B cell (primary cell): ENCODE data around the gene EYA4. TPM values are rescaled to one million over a fixed set of nuclear protein-coding genes. Genes with fewer than 3 reads are reported as not detected.

Experiments
- ATAC-seq: fragments of 200-7000 bp; cut with Tn5 transposase; one replicate; pipeline ENCODE4 v1.10.0; 2021; ENCODE audit warnings: low read depth, mild to moderate bottlenecking, moderate number of reproducible peaks, moderate library complexity
- CTCF ChIA-PET: fragments of 350-600 bp; sonication (Branson Sonifier 250); formaldehyde crosslinking; loops from one replicate; lab custom pipeline; 2021; ENCODE audit warnings: antibody characterized with exemption, inconsistent platforms; lab: Charles Lee
- POLR2A ChIA-PET: fragments of 350-600 bp; sonication (Branson Sonifier 250); formaldehyde crosslinking; loops from one replicate; lab custom pipeline; 2021; ENCODE audit warnings: antibody characterized with exemption; lab: Charles Lee
- DNase-seq: peaks from one replicate; pipeline ENCODE4 v3.0.0; 2013
- H2AFZ ChIP-seq: 2 replicates; pipeline ENCODE4 v1.6.1; 2012; ENCODE audit warnings: mild to moderate bottlenecking, low read depth, low read length; ENCODE audit not compliant: insufficient read depth, poor library complexity, severe bottlenecking
- H3K27ac ChIP-seq, 2 donors: 1 replicate in 1 of 2; 2 replicates in 1 of 2; pipeline ENCODE4 v1.5.1; 2012 to 2013; ENCODE audit warnings: low read length in 2 of 2, mild to moderate bottlenecking in 2 of 2, moderate library complexity in 1 of 2
- H3K27me3 ChIP-seq, 4 experiments: fragments of 200-600 bp in 1 of 4; sonication (generic) in 1 of 4; replicated peaks in 1 of 4; 1 replicate in 2 of 4; 2 replicates in 2 of 4; pipeline versions ENCODE4 v1.6.1 to v1.7.0; 2013 to 2016; ENCODE audit warnings: low read length in 3 of 4, mild to moderate bottlenecking in 2 of 4, mixed read lengths in 1 of 4, moderate library complexity in 1 of 4; ENCODE audit not compliant: insufficient read depth in 4 of 4, control insufficient read depth in 3 of 4; ENCODE audit errors: control extremely low read depth in 1 of 4
- H3K36me3 ChIP-seq, 2 experiments: replicated peaks in 1 of 2; 1 replicate in 1 of 2; 2 replicates in 1 of 2; pipeline versions ENCODE4 v1.6.1 to v1.7.1; 2013; ENCODE audit warnings: low read length in 1 of 2; ENCODE audit not compliant: insufficient read depth in 2 of 2, control insufficient read depth in 1 of 2; ENCODE audit errors: control extremely low read depth in 1 of 2, extremely low read depth in 1 of 2
- H3K4me1 ChIP-seq, 2 donors: fragments of 200-600 bp in 1 of 2; sonication (generic) in 1 of 2; 1 replicate in 1 of 2; 2 replicates in 1 of 2; pipeline versions ENCODE4 v1.5.1 to v1.6.1; 2013 to 2017; ENCODE audit warnings: low read length in 2 of 2; ENCODE audit not compliant: control insufficient read depth in 2 of 2, insufficient read depth in 2 of 2
- H3K4me2 ChIP-seq: replicated peaks from 2 replicates; pipeline ENCODE3; 2012; ENCODE audit warnings: mild to moderate bottlenecking, low read depth, low read length; ENCODE audit not compliant: poor library complexity, severe bottlenecking
- H3K4me3 ChIP-seq, 5 experiments: fragments of 200-600 bp in 1 of 5; sonication (generic) in 1 of 5; 1 replicate in 3 of 5; 2 replicates in 2 of 5; pipeline versions ENCODE4 v1.5.1 to v1.7.0; 2011 to 2016; ENCODE audit warnings: low read length in 4 of 5, mild to moderate bottlenecking in 4 of 5, low read depth in 2 of 5, control low read depth in 1 of 5, moderate library complexity in 1 of 5; ENCODE audit not compliant: insufficient read depth in 1 of 5; ENCODE audit errors: control extremely low read depth in 1 of 5, extremely low read depth in 1 of 5
- H3K79me2 ChIP-seq: fragments of 200-600 bp; sonication (generic); one replicate; pipeline ENCODE4 v1.6.0; 2016; ENCODE audit warnings: low read length; ENCODE audit not compliant: control insufficient read depth, insufficient read depth
- H3K9ac ChIP-seq: fragments of 200-600 bp; sonication (generic); 2 replicates; pipeline ENCODE4 v1.6.1; 2017; ENCODE audit warnings: mild to moderate bottlenecking, low read length, moderate library complexity
- H3K9me3 ChIP-seq, 3 donors: one replicate each; pipeline versions ENCODE4 v1.6.1 to v1.7.1; 2013; ENCODE audit warnings: low read length in 2 of 3; ENCODE audit not compliant: control insufficient read depth in 2 of 3, insufficient read depth in 1 of 3; ENCODE audit errors: control extremely low read depth in 1 of 3
- H4K20me1 ChIP-seq: 2 replicates; pipeline ENCODE4 v1.6.0; 2012; ENCODE audit warnings: mild to moderate bottlenecking, low read length; ENCODE audit not compliant: insufficient read depth, control insufficient read depth, poor library complexity, severe bottlenecking
- H3K27ac Mint-ChIP-seq: one replicate; pipeline ENCODE4 v1.8.0; 2021; ENCODE audit warnings: mixed read lengths
- H3K27me3 Mint-ChIP-seq: one replicate; pipeline ENCODE4 v1.8.0; 2021; ENCODE audit warnings: mixed read lengths
- H3K4me1 Mint-ChIP-seq: one replicate; pipeline ENCODE4 v1.8.0; 2021; ENCODE audit warnings: mixed read lengths
- H3K4me3 Mint-ChIP-seq: one replicate; pipeline ENCODE4 v1.8.0; 2021; ENCODE audit warnings: mixed read lengths
- H3K9me3 Mint-ChIP-seq: one replicate; pipeline ENCODE4 v1.8.0; 2022; ENCODE audit warnings: mixed read lengths; ENCODE audit not compliant: insufficient read depth
- CTCF ChIP-seq: fragments of 200-600 bp; IDR thresholded peaks from one replicate; pipeline ENCODE4 v1.8.0; 2022; ENCODE audit warnings: antibody characterized with exemption, mild to moderate bottlenecking
- EZH2 ChIP-seq: IDR thresholded peaks from 2 replicates; pipeline ENCODE4 v1.6.1; 2012; ENCODE audit warnings: borderline replicate concordance, low read depth, mild to moderate bottlenecking, moderate library complexity, low read length; ENCODE audit not compliant: insufficient read depth, poor library complexity, severe bottlenecking
- WGBS: methylation state at CpG from one replicate; pipeline ENCODE4 v1.1.5; 2013; ENCODE audit warnings: missing lambda C conversion rate; ENCODE audit not compliant: insufficient coverage; 5-methylcytosine and 5-hydroxymethylcytosine counted together
- intact Hi-C: fragments of 100-400 bp; cut with micrococcal nuclease; formaldehyde crosslinking; loops from one replicate; pipeline ENCODE4 v1.10.0; 2022
- polyA plus RNA-seq: library from polyadenylated mRNA; depleted of rRNA; stranded (reverse); fragments of >200 nt; gene quantifications from 2 replicates; pipeline ENCODE4 v1.2.3, GENCODE V29; 2012
- total RNA-seq, 2 donors: library from RNA; stranded (reverse); fragments of 120-200 nt in 1 of 2; gene quantifications; 1 replicate in 1 of 2; 2 replicates in 1 of 2; pipeline versions ENCODE4 v1.2.3 to v1.2.4, GENCODE V29; 2013 to 2022

EYA4 gene
- total and polyA plus RNA-seq, 2 donors (not counting 1 experiment from before 2014, with no cell fraction given), result 0.49 TPM; not detected in 1

GRCh38 chr6:133547136-133547535, 306.0 kb downstream of the EYA4 start:
- ATAC-seq (no peak), DNase-seq (no peak)
- Histone ChIP-seq H3K27ac (no peak overlapping the region), H3K79me2 (no peaks in the 10 kb centered on the region), H3K4me3 (no peak overlapping the region), H3K9ac (no peak overlapping the region), H2AFZ (no peak overlapping the region), H3K36me3 (no peaks in the 10 kb centered on the region), H3K4me2 (no peak overlapping the region), H3K9me3 (no peaks in the 10 kb centered on the region), H3K27me3 (no peaks in the 10 kb centered on the region), H3K4me1 (no peaks in the 10 kb centered on the region), H4K20me1 (no peaks in the 10 kb centered on the region)
- Mint-ChIP-seq H3K27ac (no peak overlapping the region), H3K9me3 (no peaks in the 10 kb centered on the region), H3K4me3 (no peak overlapping the region), H3K4me1 (no peaks in the 10 kb centered on the region), H3K27me3 (peaks cover 10% of the 10 kb centered on the region)
- TF ChIP-seq CTCF (no peak), EZH2 (no peak)
- CTCF ChIA-PET, result no interaction called here
- 78% methylated on average over 1 of the region's 1 CpG for WGBS
- intact Hi-C loops, result no loop called here
- POLR2A ChIA-PET, result no interaction called here

- no peaks in the 10 kb centered on the region for H3K9me3 ChIP-seq
- H3K79me2 ChIP-seq, result no peaks in the 10 kb centered on the region
- Mint-ChIP-seq H3K9me3 (no peaks in the 10 kb centered on the region), H3K27me3 (no peaks in the 10 kb centered on the region), H3K27ac (no peak overlapping the region), H3K4me3 (no peak overlapping the region), H3K4me1 (no peaks in the 10 kb centered on the region)
- H3K4me1 ChIP-seq, result no peaks in the 10 kb centered on the region
- H3K27ac ChIP-seq, result no peak overlapping the region
- DNase-seq (no peak), ATAC-seq (no peak)
- ChIA-PET POLR2A (no interaction called here), CTCF (no interaction called here)
- intact Hi-C loops, result no loop called here
- no peaks in the 10 kb centered on the region for H4K20me1 ChIP-seq
- TF ChIP-seq EZH2, result no peak
- no peak for TF ChIP-seq CTCF
- no peaks in the 10 kb centered on the region for H3K27me3 ChIP-seq
- no peak overlapping the region for H3K9ac ChIP-seq
- no peak overlapping the region for H3K4me3 ChIP-seq
- no peak overlapping the region for H2AFZ ChIP-seq
- WGBS, result 91% methylated on average over 1 of the region's 4 CpGs
- no peak overlapping the region for H3K4me2 ChIP-seq
- no peaks in the 10 kb centered on the region for H3K36me3 ChIP-seq
Observed at GRCh38 chr6:133548423-133549159, 307.4 kb downstream of the EYA4 start.
